ENCODE data around the gene CRYBG2. TPM values are rescaled to one million over a fixed set of nuclear protein-coding genes. Genes with fewer than 3 reads are reported as not detected.
"Not testable (repeated sequence)": the region's sequence is repeated elsewhere in the genome, so short reads cannot be mapped to it uniquely, and the experiment has no call there.

CRYBG2 gene
- total and polyA plus RNA-seq, 5 experiments from 2014 or later = 0.07 to 0.75 (median 0.65) TPM; not detected in 1

- peaks cover 20 to 51% (median 43%) of the 10 kb centered on the region in 4 donors for H3K4me1 Mint-ChIP-seq
- H3K4me3 Mint-ChIP-seq = no peak overlapping the region
These were observed 57.4 kb downstream of the CRYBG2 start for GRCh38 chr1:26296340-26297056.

DNA sequence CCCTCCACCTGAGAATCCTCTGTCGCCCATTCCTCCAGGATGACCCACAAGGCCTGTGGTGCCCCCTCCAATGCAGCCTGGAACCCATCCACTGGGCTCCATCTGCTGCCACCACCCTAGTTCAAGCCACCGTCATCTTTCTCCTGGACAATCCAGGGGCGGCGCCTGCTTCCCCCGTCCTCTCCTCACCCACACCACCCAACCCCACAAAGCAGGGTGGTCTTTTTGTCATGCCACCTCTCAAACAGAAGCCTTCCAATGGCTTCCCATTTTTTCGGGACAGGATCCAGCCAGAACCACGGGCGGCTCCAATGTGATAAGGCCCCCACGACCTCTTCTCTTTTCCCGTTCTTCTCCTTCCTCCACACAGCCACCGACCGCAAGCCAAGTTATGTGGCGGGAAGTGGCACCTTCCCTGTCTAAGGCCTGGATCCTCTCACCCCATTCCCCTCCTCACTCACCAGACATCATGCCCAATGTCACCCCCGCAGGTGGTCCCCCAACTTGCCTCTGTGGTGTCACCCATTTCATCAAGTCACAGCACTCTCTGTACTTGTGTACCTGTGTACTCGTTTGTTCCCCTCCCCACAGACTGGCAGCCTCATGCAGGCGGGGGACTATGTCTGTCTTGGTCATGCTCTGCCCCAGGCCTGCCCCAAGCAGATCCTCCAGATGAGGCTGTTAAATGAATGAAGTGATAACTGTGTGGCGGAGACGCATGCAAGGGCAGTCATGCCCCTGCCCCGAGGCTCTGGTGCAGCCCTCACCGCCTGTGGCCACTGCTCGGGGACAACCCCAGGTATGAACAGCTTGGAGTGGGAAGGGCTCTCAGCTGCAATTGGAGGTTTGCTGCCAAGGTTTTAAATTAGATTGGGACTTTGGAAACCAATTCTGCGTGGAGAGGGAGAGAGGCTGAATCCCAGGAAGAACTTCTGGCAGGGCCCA lies 58.5 kb downstream of the CRYBG2 start:
- no peaks in the 10 kb centered on the region for H3K27me3 Mint-ChIP-seq
- no peak for ATAC-seq
- H3K36me3 Mint-ChIP-seq = peaks cover 0 to 2% (median 2%) of the 10 kb centered on the region in 3 donors
- peak overlapping the region; percentile 11 to 89 (median 73) for H3K27ac Mint-ChIP-seq
- POLR2A ChIA-PET = interaction anchor here (0.6 to 30.4 kb wide), 3 partner anchors 5 to 334 kb away, joined by 5 to 2161 read pairs (median 72); partner anchors contain the start of genes CD52 and UBXN11
- H3K4me3 Mint-ChIP-seq = no peak overlapping the region
- DNase-seq = no peak
- H3K4me1 Mint-ChIP-seq = peaks cover 20 to 61% (median 51%) of the 10 kb centered on the region in 4 donors
- no peaks in the 10 kb centered on the region for H3K9me3 Mint-ChIP-seq

More at GRCh38 chr1:26296340-26297056, 57.4 kb downstream of the CRYBG2 start:
- Mint-ChIP-seq H3K36me3 (peaks cover 0 to 2% (median 2%) of the 10 kb centered on the region in 3 donors), H3K27ac (peak overlapping the region in 7 of 10 donors; percentile 20 to 85 (median 70)), H3K27me3 (no peaks in the 10 kb centered on the region), H3K9me3 (no peaks in the 10 kb centered on the region)
- POLR2A ChIA-PET = interaction anchor here (0.8 to 30.4 kb wide), 6 partner anchors 6 to 62 kb away, joined by 3 to 2161 read pairs (median 10); partner anchors contain the start of genes CD52, CEP85 and UBXN11
- ATAC-seq = no peak
- no peak for DNase-seq

GRCh38 chr1:26293911-26294463 lies 59.9 kb downstream of the CRYBG2 start:
- Mint-ChIP-seq H3K4me3 (no peak overlapping the region), H3K4me1 (peaks cover 28 to 64% (median 57%) of the 10 kb centered on the region in 4 donors), H3K27me3 (no peaks in the 10 kb centered on the region), H3K27ac (peak overlapping the region in 9 of 10 donors; percentile 33 to 98 (median 66)), H3K9me3 (no peaks in the 10 kb centered on the region), H3K36me3 (peaks cover 0 to 2% (median 2%) of the 10 kb centered on the region in 3 donors)
- ATAC-seq = no peak
- DNase-seq = peak in 1 of 10 donors; percentile 41
- POLR2A ChIA-PET = interaction anchor here (11.1 to 30.4 kb wide), 2 partner anchors 15 to 24 kb away, joined by 197 to 2161 read pairs; partner anchors contain the start of genes CD52, SH3BGRL3 and UBXN11

DNA sequence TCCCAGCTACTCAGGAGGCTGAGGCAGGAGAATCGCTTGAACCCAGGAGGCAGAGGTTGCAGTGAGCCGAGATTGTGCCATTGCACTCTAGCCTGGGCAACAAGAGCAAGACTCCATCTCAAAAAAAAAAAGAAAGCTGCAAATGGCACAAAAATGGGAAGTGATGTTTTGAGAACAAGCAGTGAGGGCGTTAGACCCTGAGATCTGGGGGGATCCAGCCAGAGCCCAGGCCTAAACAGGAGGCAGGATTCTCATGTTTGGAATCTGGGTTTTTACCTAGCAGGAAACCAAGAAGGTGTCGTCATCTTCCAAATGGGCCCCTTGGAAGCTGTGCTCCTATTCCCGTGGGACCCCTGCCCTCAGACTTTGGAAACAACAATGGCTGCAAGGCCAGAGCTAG lies 61.2 kb downstream of the CRYBG2 start:
- not testable (repeated sequence) for DNase-seq, ATAC-seq, H3K27me3 Mint-ChIP-seq, H3K36me3 Mint-ChIP-seq, H3K9me3 Mint-ChIP-seq
- Mint-ChIP-seq H3K4me1 (peaks cover 37 to 73% (median 70%) of the 10 kb centered on the region in 4 donors), H3K27ac (peak overlapping the region; percentile 72 to 100 (median 92)), H3K4me3 (peak overlapping the region in 1 of 10 donors; percentile 20)
- POLR2A ChIA-PET = interaction anchor here (0.9 to 30.4 kb wide), 4 partner anchors 7 to 85 kb away, joined by 3 to 2161 read pairs (median 134); partner anchors contain the start of genes CD52, SH3BGRL3 and UBXN11

DNA sequence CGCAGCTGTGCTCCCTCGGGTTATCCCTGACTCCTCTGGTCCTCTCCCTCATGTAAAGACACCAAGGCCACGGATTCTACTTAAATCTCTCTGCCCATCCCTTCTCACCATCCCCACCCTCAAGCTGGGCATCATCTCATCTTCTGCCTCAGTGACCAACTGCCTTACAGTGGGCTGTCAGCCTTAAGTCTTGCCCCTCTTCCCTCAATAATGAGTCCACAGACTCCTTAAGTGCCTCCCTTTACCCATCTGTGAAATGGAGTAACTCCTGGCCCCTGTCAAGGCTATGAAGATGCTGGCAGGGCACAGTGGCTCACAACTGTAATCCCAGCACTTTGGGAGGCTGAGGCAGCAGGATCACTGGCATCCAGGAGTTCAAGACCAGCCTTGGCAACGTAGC lies 62.0 kb downstream of the CRYBG2 start:
- Mint-ChIP-seq H3K36me3 (peaks cover 0 to 2% (median 2%) of the 10 kb centered on the region in 3 donors), H3K27ac (peak overlapping the region; percentile 93 to 100 (median 96)), H3K27me3 (no peaks in the 10 kb centered on the region), H3K9me3 (no peaks in the 10 kb centered on the region), H3K4me3 (peak overlapping the region in 9 of 10 donors; percentile 26 to 75 (median 56)), H3K4me1 (peaks cover 45 to 81% (median 78%) of the 10 kb centered on the region in 4 donors)
- DNase-seq = no peak
- POLR2A ChIA-PET = interaction anchor here (6.4 to 30.4 kb wide), 3 partner anchors 8 to 26 kb away, joined by 72 to 2161 read pairs (median 197); partner anchors contain the start of genes CD52, SH3BGRL3 and UBXN11
- no peak for ATAC-seq

DNA sequence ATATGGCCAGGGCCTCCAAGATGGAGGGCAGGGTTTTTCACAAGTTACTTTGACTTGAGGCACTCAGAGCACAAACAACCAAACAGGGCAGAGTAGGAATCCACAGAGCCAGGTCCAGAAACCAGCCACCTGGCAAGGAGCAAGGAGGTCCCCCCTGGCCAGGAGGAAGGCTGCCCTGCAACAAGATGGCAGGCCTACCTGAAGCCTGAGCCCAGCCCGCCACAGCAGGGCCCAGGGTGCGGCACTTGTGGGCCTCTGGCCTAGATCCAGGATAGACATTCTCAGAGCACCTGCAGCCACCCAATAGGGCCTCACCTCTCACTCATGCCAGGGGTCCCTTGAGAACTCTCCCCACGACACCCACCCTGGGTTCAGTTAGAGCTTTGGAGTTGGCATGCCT lies 62.5 kb downstream of the CRYBG2 start:
- POLR2A ChIA-PET = interaction anchor here (6.4 to 30.4 kb wide), 3 partner anchors 8 to 27 kb away, joined by 72 to 2161 read pairs (median 197); partner anchors contain the start of genes CD52, SH3BGRL3 and UBXN11
- ATAC-seq = no peak
- Mint-ChIP-seq H3K4me1 (peaks cover 46 to 86% (median 82%) of the 10 kb centered on the region in 4 donors), H3K27me3 (no peaks in the 10 kb centered on the region), H3K4me3 (peak overlapping the region in 9 of 10 donors; percentile 37 to 85 (median 56)), H3K27ac (peak overlapping the region; percentile 93 to 100 (median 96)), H3K36me3 (peaks cover 0 to 2% (median 2%) of the 10 kb centered on the region in 3 donors), H3K9me3 (no peaks in the 10 kb centered on the region)
- peak in 1 of 10 donors; percentile 4 for DNase-seq

DNA sequence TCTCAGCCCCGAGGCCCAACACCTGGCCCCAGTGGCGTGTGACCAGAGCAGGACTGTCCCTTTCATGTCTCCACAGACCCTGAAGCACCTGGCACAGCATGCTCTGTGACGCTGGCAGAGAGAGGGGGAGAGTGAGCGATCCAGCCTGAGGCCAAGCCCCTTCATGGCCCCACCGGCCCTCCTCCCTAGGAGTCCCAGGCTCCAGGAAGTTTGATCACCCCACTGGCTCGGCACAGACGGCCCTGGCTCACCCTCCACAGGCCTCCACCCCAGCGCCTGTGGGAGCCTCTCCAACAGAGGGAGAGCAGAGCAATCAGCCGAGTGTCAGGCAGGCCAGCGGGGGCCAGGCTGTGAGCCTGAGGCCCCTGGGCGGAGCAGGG lies 63.1 kb downstream of the CRYBG2 start:
- H3K4me1 Mint-ChIP-seq = peaks cover 43 to 87% (median 82%) of the 10 kb centered on the region in 4 donors
- H3K27ac Mint-ChIP-seq = peak overlapping the region; percentile 93 to 100 (median 96)
- POLR2A ChIA-PET = interaction anchor here (6.4 to 30.4 kb wide), 3 partner anchors 9 to 27 kb away, joined by 72 to 2161 read pairs (median 197); partner anchors contain the start of genes CD52, SH3BGRL3 and UBXN11
- H3K9me3 Mint-ChIP-seq = no peaks in the 10 kb centered on the region
- H3K4me3 Mint-ChIP-seq = peak overlapping the region in 7 of 10 donors; percentile 28 to 85 (median 75)
- H3K27me3 Mint-ChIP-seq = no peaks in the 10 kb centered on the region
- ATAC-seq (no peak), DNase-seq (peak in 1 of 10 donors; percentile 32)
- peaks cover 0 to 2% (median 0%) of the 10 kb centered on the region in 3 donors for H3K36me3 Mint-ChIP-seq

DNA sequence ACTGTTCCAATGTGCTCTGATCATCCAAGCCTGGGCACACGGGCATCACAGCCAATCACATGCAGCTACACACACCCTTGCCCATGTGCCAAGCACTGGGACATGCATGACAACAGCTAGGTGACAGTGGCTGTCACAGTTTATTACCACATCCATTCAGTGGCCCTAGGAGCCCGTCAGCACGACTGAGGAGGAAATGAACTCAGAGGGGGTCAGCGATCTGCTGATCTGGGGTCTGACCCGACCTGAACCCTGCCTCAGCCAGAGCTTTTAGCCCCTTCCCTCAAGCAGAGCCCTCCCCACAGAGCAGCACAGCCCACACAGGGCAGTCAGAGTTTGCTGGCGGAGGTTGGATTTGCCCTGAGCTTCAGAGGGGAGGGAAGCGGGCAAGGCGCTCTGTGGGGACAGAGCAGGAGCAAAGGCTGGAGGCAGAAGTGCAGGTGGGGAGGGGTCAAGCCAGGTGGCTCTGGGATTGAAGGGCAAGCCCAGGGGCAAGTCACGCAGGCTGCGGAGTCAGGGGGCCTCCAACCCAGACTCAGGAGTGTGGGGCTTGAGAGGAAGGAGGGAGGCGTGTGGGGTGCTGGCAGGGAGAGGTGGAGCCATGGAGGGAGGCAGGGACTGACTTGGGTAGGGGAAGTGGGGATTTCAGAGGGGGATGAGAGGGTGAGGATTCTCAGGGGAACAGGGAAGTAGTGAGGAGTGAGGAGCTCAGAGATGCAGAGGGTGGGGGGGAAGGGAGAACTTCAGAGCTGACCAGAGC lies 63.6 kb downstream of the CRYBG2 start:
- Mint-ChIP-seq H3K4me1 (peaks cover 40 to 88% (median 82%) of the 10 kb centered on the region in 4 donors), H3K4me3 (peak overlapping the region; percentile 8 to 85 (median 76)), H3K36me3 (no peaks in the 10 kb centered on the region), H3K9me3 (no peaks in the 10 kb centered on the region), H3K27ac (peak overlapping the region; percentile 93 to 100 (median 96)), H3K27me3 (no peaks in the 10 kb centered on the region)
- POLR2A ChIA-PET = interaction anchor here (0.5 to 30.4 kb wide), 9 partner anchors 9 to 182 kb away, joined by 4 to 2161 read pairs (median 10); partner anchors contain the start of genes CD52, HMGN2, SH3BGRL3 and UBXN11
- DNase-seq = no peak
- ATAC-seq = peak in 1 of 2 donors; percentile 5

GRCh38 chr1:26289158-26290059 lies 64.5 kb downstream of the CRYBG2 start:
- Mint-ChIP-seq H3K9me3 (no peaks in the 10 kb centered on the region), H3K36me3 (peaks cover 0 to 4% (median 0%) of the 10 kb centered on the region in 3 donors), H3K4me3 (peak overlapping the region; percentile 8 to 85 (median 78)), H3K27me3 (no peaks in the 10 kb centered on the region), H3K27ac (peak overlapping the region; percentile 93 to 100 (median 96)), H3K4me1 (peaks cover 44 to 93% (median 84%) of the 10 kb centered on the region in 4 donors)
- DNase-seq (peak in 4 of 10 donors; percentile 44 to 78 (median 54)), ATAC-seq (peak; percentile 10 to 17)
- POLR2A ChIA-PET = interaction anchor here (0.5 to 30.4 kb wide), 14 partner anchors 10 to 520 kb away, joined by 3 to 2161 read pairs (median 6); partner anchors contain the start of genes CD52, HMGN2, SH3BGRL3 and UBXN11

Data from naive thymus-derived CD8-positive, alpha-beta T cell (primary cell).